Fibroblast of skin of back (primary cell): ENCODE measurements around the gene ADD2. TPM values are rescaled to one million over a fixed set of nuclear protein-coding genes. Genes with fewer than 3 reads are reported as not detected.
"Not testable (repeated sequence)": the region's sequence is repeated elsewhere in the genome, so short reads cannot be mapped to it uniquely, and the experiment has no call there.

Source experiments
- DNase-seq: peaks from one replicate; pipeline ENCODE4 v3.0.0-alpha.2; 2013
- polyA plus RNA-seq, 2 experiments: library from polyadenylated mRNA; unstranded; fragments of 120-200 nt; gene quantifications; one replicate each; pipeline ENCODE4 v1.2.1, GENCODE V29; 2013; ENCODE audit not compliant: insufficient read length in 2 of 2

The ADD2 gene, protein sequence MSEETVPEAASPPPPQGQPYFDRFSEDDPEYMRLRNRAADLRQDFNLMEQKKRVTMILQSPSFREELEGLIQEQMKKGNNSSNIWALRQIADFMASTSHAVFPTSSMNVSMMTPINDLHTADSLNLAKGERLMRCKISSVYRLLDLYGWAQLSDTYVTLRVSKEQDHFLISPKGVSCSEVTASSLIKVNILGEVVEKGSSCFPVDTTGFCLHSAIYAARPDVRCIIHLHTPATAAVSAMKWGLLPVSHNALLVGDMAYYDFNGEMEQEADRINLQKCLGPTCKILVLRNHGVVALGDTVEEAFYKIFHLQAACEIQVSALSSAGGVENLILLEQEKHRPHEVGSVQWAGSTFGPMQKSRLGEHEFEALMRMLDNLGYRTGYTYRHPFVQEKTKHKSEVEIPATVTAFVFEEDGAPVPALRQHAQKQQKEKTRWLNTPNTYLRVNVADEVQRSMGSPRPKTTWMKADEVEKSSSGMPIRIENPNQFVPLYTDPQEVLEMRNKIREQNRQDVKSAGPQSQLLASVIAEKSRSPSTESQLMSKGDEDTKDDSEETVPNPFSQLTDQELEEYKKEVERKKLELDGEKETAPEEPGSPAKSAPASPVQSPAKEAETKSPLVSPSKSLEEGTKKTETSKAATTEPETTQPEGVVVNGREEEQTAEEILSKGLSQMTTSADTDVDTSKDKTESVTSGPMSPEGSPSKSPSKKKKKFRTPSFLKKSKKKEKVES
- polyA plus RNA-seq (2013, experiment 1 of 2; ENCODE audit: insufficient read length) = 0.38 TPM
- polyA plus RNA-seq (2013, experiment 2 of 2; ENCODE audit: insufficient read length) = 0.19 TPM

DNA sequence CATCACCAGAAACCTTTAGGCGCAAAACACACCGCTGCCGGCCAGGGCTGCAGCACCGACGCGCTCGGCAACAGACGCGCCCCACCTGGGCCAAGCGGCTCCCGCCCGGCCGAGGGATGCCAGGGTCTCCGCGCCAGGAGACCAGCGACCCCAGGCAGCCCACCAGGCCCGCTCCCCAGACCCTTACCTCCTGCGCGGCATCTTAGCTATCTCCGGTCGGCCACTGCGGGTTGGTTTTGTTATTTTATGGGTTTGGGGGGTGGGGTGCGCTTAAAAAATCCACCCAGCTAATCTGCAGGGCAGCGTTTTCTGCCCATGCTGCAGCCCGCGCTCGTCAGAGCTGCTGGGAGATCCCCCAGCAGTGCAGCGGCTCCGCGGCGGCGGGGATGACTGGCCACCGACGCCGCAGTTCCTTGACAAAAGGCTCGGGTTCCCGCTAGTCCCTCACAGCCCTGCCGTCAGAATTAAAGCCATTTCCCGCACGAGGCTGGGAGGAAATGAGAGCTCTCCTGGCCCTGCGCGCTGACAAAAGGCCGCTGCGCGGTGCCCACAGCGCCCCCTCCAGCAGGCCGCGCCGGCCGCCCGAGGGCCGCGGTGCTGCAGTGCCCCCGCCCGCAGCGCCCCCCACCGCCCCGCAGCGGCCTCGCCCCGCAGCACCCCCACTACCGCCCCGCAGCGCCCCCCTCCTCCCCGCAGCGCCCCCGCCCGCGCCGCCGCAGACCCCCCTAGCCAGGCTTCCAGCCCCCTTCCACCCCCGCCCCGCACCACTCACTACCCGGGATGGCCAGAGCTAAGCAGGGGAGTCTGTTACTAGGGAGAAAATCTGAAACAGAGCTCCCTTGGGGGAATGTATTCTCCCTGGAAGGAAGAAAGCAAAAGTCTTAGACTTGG lies at the start of gene ADD2:
ADD2 (minus strand) TSS at position 502 of the 891 bp plus-strand sequence. CDS start 61,792 bp downstream, outside the sequence.
- peak; percentile 41 for DNase-seq

DNA sequence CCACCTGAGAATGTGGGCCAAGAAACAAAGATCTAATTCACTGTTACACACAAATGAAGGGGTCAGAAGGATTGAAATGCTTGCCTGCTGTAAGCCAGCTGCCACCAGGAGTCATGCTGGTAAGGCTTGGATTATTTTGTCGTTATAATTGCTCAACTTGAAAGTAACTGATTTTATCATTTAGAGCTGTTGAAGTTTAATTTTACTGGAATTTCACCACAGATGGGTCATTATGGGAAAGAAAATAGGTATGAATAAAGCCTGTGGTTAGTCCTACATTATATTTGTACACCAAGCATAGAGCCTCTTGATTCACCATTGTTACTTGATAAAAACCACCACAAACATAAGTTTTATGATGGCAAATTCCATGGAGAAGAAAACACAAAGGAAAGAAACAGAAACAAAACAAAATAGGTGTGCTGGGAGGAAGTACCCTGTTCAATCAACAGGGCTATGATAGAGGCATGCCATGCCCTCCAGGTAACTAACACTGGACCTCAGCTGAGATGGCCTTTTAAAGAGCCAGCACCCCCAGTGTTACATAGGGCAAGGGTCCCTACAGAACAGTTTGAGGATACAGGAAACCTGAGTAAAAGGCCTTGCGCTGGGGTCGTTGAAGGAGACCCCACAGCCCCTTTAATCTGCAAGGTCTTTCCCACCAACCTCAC lies 49.4 kb upstream of the ADD2 start:
- DNase-seq = no peak

DNA sequence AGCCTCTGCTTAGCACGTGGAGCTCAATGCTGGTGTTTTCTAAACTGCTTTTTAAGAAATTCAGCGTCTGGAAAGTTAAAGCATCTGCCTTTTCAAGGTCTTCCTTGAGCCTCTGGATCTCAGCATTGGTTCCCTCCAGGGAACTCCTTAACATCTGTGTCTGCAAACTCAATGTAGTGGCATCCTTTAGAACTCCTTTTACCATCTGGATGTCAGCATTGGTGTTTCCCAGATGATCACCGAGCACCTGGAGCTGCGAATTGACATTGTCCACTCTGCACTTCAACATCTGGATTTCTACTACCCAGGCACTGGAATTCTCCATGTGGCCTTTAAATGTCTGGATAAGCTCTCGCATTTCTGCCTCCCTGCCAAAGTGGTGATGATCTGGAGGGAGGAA lies 48.7 kb upstream of the ADD2 start:
- no peak for DNase-seq

DNA sequence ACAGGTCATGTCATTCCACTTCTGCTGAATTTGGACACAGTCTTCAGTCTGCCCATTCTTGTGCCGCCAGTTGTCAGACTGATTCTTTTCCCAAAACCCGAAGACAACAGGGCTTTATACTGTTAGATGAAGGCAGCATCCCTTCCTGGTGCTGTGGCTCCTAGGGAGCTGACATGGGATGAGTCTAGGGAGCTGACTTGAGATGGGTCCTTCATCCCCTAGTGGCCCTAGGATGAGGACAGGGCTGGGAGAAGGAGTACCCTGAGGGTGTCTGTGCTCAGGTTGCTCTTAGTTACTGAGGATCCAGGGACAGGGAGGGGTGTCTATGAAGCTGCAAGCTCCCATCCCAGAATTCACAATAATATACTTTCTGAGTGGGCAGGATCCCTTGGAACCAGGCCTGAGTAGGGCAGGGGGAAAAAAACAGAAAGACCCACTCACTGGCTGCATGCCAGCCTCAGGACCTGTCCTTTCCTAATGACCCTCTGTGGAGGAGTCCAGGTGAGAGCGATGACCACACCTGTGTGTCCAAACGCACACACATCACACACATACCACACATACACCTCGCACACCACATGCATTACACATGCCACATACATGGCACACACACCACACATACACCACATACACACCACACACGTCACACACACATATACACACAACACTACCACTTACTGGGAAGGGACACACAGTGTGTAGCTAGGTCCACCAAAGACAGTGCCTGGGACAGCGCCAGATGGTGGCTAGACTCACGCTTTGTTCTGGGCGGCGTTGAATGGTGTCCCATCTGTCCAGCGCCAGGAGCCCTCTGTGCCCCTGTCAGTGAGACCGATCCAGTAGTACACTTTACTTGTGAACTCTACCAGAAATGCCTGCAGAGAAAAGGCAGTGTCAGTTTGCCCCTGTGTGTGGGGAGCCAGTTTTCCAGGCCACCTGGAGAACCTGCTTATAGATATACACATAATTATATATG lies 41.3 kb upstream of the ADD2 start:
- DNase-seq = no peak

DNA sequence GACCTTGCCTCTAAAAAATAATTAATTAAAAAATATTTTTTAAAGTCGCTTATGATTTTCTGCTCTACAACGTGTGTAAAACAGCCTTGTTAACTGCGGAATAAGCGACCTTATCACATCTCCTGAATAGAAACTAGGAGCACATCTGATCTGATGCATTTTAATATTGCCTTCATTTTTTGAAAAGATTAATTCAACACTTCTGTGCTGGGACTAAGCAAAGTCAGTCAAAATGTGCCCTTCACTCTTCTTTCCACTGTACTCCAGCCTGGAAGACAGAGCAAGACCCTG lies 39.8 kb upstream of the ADD2 start:
- no peak for DNase-seq

DNA sequence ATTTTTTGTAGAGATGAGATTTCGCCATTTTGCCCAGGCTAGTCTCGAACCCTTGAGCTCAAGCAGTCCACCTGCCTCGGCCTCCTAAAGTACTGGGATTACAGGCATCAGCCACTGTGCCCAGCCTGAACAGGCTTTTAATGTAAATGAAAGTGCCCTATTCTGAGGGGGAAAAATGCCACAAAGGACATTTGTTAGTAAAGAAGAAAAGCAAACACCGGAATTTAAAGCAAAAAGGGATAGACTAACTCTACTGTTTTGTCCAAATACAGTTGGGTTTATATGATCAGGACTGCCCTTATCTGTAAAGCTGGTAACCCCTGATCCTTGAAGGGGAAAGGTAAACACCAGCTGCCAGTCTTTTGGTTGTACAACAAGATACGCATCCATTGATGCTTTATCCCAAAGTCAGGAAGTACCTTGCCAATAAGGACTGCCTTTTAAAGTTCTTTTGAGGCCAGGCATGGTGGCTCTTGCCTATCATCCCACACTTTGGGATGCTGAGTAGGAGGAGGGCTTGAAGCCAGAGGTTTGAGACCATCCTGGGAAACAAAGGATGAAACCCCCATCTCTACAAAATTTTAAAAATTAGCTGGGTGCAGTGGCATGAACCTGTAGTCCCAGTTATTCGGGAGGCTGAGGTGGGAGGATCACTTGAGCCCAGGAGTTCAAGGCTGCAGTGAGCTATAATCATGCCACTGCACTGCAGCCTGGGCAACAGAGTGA lies 39.3 kb upstream of the ADD2 start:
- DNase-seq = no peak

DNA sequence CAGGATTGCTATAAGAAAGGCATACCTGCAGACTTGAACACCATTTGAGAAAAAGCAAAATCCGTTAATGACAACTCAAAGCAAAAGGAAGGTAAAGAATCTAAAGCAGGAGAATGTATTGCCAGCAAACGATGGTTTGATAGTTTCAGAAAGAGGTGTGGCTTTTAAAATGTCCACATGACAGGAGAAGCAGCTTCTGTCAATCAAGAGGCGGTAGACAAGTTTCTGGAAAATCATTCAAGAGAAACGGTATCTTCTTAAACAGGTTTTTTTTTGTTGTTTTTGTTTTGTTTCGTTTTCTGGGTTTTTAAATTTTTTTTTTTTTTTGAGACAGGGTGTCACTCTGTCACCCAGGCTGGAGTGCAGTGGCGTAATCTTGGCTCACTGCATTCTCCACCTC lies 38.6 kb upstream of the ADD2 start:
- no peak for DNase-seq

DNA sequence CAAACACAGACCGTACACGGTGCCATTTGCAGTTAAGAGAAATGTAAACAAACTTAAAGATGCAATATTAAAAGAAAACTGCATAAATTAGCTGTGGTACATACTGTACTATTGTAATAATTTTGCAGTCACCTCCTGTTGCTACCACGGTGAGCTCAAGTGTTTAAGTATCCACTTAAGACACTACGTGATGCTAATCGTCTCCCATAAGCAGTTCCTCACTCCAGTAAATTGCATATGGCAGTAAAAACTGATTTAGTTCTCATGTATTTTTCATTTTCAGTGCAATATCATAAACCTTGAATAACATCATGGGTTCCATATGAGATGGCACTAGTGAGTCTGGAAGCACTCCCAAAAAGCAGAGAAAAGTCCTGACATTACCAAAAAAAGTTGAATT lies 38.0 kb upstream of the ADD2 start:
- no peak for DNase-seq

DNA sequence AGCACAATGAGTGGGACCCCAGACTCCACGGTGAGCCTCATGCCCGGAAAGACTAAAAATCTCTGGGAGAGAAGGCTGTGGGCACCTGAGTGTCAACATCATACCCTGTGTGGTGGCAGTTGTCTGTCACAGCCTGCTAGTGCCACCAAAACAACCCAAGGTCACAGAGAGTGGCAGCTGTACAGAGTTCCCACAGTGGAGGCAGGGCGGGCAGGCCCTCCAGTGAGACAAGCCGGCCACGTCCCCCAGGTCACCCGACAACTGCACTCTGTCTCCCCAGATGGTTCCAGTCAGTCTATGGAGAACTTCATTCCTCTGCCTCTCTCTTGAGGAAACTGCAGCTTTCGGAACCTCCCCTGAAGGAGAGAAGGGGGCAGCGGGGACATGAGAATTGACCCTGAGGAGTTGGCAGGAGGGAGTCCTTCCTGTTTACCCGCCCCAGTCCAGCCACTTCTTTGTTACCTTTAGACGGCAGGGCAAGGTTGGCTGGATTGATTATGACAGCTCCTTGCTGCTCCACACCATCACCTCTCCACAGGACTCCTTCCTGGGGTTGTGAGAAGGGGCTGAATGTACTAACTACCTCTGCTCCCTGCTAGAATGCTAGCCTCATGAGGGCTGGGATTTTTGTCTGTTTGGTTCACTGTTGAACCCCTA lies 33.7 kb upstream of the ADD2 start:
- DNase-seq = no peak

DNA sequence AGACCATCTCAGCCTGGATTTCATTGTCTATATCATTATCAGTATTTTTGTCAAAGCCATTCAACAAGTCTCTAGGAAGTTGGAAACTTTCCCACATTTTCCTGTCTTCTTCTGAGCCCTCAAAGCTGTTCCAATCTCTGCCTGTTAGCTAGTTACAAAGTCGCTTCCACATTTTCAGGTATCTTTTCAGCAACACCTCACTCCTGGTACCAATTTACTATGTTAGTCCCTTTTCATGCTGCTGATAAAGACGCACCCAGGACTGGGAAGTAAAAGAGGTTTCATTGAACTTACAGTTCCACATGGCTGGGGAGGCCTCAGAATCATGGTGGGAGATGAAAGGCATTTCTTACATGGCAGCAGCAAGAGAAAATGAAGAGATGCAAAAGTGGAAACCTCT lies 31.7 kb upstream of the ADD2 start:
- no peak for DNase-seq

DNA sequence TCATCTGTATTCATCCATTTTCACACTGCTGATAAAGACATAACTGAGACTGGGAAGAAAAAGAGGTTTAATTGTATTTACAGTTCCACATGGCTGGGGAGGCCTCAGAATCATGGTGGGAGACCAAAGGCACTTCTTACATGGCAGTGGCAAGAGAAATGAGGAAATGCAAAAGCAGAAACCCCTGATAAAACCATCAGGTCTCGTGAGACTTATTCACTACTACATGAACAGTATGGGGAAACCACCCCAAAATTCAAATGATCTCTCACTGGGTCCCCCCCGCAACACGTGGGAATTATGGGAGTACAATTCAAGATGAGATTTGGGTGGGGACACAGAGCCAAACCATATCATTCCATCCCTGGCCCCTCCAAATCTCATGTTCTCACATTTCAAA lies 30.0 kb upstream of the ADD2 start:
- DNase-seq = not testable (repeated sequence)

DNA sequence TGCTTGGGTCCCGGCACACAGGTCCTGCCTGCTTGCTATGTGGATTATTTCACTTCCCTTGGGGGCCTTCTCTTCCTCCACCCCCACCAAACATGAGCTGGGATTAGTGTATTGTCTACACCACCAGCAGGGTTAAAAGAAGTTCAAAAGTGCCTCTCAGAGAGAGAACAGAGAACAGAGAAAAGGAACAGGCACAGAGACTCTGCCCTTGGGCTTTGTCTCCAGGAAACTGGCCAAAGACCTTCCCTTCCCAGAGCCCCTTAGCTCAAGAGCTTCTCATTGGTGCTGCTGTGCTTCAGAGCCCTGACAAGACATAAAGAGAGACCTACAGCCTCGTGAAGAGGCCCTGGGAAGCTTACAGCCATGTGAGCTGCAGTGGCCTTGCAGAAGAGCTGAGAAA lies 29.5 kb upstream of the ADD2 start:
- DNase-seq = no peak

DNA sequence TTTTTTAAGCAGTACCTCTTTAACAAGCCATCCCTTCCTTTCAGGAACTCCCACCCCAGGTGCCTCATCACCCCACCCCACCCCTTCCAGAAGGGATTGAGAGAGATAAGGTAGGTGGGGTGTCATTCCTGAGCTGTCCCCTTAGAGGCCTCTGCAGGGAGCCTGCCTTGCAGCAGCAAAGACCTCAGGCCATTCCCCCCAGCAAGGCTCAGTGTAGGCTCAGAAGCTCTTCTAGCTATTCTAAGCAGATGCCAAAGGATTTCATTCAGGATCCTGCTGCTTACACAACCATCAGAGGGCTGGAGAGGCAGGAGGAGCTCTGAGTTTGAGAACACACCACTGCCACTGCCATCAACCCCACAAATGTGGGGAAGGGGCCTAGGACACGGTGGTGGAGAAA lies 28.3 kb upstream of the ADD2 start:
- no peak for DNase-seq

DNA sequence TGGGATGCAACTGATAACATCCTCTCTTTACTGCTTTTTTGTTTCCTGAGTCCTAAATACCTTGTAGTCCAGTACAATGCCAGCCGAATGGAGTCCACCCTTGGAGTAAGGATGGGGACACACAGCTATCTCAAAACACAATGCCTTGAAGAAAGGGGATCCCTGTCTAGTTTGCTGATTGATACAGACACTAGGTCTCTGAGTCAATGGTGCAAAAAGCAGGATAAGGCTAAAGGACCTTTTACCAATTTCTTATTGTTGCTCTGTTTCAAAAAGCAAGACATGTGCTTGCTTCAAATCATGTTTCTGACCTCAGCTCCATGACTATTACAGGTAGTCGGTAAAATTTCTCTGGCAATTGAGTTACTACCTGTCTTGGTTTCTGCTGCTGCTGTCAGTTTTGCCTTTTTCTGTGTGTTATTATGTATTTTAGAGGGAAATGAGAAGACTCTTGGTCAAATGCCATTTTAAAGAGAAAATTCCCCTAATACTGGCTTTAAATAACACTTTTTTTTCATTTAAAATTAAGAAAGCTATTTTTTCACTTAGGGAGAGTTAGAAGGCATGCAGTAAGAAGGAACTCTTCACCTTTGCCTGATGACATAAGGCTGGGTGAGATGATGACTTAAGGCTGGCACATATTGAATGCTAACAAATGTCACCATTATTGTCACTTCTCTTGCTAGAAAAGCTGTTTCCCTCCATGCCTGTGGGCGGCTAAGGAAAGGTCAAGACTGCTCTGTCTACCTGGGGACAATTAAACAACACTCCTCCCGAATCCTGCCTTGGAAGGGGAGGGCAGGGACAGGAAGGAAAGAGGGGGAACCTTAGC lies 27.4 kb upstream of the ADD2 start:
- DNase-seq = no peak

DNA sequence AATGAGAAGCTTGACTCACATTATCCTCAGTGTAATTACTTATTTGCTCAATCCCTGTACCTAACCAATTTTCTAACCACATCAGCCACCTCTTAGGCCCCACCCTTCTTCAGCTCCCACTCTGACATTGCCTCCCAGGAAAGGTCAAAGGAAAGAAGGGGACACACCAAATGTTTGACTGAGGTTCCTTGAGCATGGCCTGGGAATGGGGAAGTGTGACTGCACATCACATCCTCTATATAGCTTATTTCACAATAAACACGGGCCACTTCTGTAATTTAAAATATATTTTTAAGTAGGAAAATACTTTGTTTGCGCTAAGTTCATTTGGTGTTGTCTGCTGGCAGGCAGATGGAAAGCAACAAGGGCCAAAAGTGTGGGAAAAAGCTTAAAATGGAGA lies 25.4 kb upstream of the ADD2 start:
- DNase-seq = no peak

DNA sequence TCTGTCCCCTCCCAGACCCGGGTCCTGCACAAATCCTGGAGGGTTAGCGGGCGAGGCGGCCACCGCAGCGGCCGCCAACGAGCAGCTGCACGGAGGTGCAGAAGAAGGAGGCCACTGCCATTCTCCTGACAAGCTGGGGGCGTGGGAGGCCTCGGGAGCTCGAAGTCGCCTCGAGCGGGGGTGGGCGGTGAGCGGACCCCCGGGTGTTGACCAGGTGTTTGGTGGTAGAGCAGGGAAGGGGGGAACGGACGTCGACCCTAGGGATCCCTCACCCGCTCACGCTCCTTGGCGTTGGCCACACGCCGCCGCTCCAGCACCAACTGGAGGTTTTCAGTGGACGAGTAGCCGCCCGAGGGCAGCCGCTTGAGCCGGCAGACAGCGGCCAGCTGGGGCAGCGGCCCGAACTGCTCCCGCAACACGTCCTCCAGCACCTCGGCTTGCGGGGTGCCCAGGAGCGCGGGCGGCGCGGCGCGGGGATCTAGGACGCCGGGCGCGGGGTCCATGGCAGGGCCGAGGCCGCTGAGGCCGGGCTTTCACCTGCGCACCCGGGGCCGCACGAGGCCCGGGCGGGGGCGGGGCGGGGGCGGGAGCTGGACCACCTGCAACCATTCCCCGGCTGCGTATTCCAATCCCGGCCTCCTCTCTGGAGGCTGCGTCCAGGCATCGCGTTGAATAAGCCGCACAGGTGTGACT lies 22.3 kb upstream of the ADD2 start, which contains the start of gene FIGLA:
FIGLA (minus strand) TSS at position 508 of the 693 bp plus-strand sequence; CDS start at position 503, 5 bp downstream.
- DNase-seq = no peak

DNA sequence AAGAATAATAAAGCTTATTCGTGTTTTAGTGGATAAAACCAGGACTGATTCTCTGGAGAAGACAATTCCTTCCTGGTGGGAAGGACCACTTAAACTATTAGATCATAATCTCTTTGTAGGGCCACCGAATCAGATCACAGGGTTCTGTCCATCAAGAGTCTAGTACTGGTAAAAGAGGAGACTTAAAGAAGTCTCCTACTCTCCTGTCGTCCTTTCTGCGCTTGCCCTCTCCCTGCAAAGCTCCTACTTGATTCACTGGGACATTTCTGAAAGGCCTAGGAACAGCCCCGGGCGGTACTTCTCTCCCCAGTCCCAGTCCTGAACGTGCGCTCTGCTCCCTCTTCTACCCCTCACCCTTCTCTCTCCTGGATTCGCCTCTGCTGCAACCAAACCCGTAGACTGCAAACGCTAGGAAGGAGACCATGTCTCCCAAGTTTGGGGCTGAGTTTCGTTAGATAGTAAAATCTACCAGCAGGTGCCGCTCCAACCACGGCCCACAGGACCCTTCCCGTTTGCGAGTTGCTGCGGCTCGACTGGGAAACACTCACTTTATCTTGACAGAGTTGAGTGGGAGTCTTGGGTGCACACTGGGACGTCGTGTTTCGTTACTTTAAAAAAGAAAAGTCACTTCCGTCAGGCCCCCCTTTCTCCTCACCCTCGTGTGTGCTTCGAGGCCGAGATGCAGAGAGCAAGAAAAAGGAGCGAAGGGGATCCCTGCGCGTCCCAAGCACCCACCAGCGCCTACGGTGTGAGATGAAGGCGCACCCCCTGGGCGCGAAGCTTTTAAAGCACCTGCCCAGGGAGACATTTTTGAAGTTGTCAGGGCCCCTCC lies 21.5 kb upstream of the ADD2 start:
- peak; percentile 42 for DNase-seq
